GM21825 (cell line): ENCODE measurements around the gene ZNF511.
"Not testable (repeated sequence)": the region's sequence is repeated elsewhere in the genome, so short reads cannot be mapped to it uniquely, and the experiment has no call there.

ENCODE experiments used
- ATAC-seq: cut with Tn5 transposase; IDR thresholded peaks from one replicate; pipeline ENCODE4 v1.9.1; 2021; ENCODE audit warnings: mild to moderate bottlenecking, moderate library complexity; ENCODE audit not compliant: unreplicated experiment

The ZNF511 gene, protein sequence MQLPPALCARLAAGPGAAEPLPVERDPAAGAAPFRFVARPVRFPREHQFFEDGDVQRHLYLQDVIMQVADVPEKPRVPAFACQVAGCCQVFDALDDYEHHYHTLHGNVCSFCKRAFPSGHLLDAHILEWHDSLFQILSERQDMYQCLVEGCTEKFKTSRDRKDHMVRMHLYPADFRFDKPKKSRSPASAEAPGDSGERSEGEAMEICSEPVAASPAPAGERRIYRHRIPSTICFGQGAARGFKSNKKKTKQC

DNA sequence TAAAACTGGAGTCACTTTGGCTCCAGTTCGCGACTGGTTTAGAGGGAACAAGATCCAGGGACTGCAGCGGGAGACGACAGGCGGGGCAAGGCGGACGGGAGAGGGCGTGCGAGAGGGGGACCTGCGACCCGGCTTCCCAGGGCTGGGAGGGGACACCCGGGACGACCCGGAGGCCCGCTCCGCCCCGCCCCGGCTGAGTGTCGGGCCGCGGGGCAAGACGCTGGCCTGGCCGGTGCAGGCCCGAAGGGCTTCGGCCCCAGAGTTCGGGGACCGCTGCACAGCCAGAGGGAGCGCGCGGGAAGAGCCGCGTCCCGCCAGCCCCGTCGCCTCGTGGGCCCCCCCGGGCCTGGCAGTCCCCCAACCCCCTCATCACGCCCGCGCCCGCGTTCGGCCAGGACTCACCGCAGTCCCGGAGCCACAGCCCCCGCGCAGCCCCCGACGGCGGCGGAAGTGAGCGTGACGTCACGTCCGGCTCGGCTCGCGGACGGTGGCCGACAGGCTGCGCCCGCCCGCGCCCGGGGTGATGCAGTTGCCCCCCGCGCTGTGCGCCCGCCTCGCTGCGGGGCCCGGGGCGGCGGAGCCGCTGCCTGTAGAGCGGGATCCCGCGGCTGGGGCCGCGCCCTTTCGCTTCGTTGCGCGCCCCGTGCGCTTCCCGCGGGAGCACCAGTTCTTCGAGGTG lies at the start of gene ZNF511, which contains the start of gene TUBGCP2:
ZNF511 (plus strand) TSS at position 494 of the 679 bp plus-strand sequence; CDS start at position 524, 30 bp downstream.
TUBGCP2 (minus strand) TSS at position 452 of the 679 bp plus-strand sequence. CDS start 5,931 bp downstream, outside the sequence.
- ATAC-seq, result peak; percentile 69

DNA sequence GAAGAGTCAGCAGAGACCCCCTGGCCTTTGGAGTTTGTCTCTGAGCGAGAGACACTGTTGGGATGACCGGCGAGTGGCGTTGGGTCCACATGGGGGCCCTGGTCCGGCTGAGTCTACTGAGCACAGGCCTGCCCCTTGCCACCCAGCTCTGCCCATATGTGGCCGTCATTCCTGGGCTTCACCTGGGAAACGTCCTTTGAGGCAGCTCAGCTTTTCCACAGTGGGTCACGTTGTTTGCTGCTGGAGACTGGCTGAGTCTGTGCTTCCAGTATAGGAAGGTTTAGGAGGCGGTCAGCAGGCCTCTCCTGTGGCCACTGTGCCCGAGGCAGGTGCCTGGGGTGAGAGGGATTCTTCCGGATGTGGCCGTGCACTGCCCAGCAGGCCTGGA lies 49.1 kb upstream of the ZNF511 start:
- no peak for ATAC-seq

DNA sequence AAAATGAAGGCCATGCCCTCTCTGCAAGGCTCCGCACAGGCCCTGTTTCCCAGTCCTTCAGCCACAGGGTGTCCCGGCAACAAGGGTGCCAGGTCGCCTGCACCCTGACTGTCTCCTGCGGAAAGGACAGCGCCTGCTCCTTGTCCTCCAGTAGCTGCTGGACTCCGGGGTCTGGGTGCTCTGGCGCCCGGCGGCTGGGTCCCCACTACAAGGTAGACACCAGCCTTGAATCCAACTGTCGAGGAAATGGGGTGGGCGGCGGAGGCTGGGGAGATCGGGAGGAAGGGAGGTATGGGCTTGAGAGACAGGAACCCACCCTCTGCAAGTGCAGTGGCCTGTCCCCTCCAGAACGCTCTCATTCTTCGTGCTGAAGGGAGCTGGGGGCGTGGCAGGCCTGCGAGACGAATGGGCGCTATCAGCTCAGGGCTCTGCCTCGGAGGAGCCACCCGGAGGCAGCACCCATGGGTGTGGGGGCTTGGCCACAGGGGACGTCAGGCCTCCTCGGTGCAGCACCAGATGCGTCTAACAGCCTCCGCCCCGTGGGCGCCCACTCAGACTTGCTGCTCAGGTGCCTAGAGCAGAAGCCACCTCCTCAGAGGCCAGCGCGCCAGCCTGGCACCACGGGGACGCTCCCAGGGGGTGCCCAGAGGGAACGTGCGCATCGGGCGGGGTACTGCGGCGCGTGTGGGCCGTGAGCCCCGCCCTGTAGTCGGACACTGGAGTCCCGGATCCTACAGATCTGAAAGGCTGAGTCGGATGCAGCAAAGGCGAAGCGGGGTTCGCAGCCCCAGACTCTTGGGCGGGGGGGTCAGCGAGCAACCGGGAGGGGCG lies 47.6 kb upstream of the ZNF511 start:
- peak; percentile 44 for ATAC-seq

DNA sequence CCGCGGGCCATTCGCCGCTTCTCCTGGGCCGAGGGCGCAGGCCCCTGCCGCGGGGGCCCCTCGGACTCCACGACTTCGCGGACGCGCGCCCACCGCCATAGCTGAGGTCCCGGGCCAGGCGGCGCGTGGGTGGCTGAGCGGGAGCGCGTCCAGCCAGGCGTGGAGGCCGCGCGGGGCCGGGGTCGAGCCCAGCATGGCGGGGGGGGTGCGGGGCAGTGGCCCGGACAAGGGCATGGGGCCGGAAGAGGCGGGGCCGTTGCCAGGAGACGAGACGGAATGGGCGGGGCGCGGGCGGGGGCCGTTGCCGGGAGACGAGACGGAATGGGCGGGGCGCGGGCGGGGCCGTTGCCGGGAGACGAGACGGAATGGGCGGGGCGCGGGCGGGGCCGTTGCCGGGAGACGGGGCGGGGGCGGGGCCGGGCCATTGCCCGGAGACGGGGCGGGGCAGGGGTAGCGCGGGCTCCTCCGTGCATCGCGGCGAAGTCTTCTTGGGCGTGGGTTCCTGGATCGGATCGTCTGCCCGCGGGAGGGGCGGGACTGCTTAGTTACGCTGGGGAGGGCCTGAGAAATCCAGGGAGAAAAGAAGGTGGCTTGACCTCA lies 46.9 kb upstream of the ZNF511 start:
- ATAC-seq, result peak; percentile 43

DNA sequence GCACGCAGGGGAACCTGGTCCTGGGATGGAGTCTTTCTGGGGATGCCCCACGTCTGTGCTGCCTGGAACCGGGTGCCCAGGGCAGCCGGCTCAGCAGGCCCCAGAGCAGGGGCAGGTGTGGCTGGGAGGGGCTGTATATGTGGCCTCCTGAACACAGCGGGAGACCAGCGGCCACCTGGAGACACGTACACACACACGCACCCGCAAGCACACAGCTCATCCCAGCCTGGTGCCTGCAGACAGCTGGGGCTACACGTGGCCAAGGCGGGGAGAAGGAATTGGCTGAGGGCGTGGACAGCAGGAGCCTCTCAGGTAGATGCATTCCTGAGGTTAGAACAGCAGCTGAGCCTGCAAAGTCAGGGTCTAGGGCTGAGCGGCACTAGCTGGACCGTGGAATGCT lies 46.0 kb upstream of the ZNF511 start:
- no peak for ATAC-seq

DNA sequence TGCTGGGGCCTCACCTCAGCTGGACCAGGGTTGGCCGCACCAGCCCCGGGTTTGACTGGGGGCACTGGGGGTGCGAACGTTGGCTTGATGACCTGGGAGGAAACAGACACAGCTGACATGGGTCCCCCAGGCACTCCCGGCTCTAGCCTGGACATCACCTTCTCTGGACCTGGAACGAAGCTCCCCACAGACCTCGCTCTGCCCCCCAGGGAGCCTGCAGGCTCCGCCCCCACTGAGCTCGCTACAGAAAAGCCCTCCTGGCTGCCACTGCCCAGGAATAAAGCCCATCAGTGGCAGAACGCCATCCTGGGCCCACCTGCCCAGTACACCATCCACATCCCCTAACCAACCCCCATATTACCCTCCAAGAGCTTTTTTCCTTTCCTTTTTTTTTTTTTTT lies 45.0 kb upstream of the ZNF511 start:
- no peak for ATAC-seq

DNA sequence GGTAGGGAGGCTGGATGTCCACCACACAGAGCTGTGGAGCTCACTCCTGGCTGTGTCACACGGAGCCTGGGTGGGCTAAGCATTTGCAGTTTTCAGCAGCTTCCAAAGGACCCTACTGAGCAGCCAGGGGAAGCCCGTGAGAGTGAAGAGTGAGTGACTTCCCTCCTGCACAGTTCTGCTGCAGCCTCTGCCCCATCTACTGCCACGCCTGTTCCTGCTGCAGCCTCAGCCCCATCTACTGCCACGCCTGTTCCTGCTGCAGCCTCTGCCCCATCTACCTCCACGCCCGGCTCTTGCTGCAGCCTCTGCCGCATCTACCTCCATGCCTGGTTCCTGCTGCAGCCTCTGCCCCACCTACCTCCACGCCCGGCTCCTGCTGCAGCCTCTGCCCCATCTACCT lies 44.3 kb upstream of the ZNF511 start:
- no peak for ATAC-seq

DNA sequence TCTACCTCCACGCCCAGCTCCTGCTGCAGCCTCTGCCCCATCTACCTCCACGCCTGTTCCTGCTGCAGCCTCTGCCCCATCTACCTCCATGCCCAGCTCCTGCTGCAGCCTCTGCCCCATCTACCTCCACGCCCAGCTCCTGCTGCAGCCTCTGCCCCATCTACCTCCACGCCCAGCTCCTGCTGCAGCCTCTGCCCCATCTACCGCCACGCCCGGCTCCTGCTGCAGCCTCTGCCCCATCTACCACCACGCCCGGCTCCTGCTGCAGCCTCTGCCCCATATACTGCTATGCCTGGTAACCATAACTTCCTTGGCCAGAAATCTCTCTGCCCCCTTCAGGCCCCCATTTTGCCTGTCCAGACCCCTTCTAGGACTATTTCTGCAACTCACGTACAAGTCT lies 43.7 kb upstream of the ZNF511 start:
- ATAC-seq, result not testable (repeated sequence)

DNA sequence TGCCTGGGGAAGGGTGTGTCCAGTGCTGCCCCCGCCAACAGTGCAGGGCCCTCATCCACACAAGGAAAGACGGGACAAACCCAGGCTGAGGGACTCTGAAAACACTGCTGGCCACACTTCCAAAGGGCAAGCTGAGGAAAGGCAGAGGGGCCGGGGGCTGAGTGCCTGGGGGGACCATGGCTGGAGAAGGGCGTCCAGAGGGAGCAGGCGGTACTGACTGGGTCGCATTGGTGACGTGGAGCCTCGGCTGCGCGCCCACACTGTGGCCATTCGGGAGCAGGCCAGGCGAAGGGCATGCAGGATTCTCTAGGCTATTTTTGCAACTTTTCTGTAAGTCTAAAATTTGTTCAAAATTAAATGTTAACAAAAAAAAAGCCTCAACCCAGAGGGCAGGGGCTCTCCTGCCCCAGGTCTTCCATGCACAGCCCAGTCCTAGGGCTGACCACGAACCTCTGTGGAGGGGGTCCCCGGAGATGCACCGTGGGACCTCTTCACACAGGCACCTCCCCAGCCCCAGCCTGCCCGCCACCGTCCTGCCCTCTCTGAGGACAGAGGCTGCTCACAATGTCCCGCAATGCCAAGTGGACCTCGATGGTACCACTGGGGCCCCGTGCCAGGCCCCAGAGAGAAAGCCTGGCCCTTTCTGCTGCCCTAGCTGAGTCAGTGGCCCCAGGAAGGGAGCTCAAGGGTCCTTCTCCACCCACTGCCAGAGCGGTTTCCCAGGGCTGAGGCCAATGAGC lies 42.5 kb upstream of the ZNF511 start:
- no peak for ATAC-seq

DNA sequence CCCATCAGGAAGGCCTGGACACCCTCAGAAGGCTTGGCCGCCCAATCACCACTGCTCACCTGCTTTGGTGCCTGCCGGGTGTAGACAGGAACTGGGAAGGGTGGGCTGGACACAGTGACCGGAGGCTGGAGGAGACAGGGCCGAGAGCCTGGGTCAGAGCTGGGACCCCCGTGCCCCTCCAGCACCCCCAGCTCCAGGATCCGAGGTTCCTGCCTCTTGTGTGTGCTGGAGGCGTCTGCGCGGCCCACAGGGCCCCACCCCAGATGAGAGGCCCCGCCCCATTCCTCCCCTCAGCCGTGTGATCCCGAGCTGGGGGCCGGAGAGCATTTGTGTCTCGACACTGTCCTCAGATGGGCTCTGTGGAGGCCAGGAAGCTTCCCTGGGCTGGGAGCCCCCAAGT lies 41.4 kb upstream of the ZNF511 start:
- no peak for ATAC-seq

DNA sequence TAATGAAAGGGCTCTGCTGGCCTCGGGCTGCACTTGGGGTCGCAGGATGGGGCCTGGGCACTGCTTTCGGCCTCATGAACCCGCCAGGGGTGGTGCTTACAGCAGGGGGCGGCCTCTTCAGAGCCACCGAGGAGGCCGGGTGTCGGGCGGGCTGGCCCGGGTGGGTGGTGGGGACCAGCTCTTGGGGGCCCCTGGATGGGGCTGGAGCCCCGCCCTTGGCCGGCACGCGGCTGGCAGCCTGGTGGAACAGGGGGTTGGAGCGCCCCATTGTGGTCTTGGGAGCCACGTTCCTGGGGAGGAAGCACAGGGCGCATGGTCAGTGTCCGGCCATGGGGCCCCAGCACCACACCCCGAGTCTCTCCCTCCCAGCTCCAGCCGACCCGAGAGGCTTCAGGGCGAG lies 40.9 kb upstream of the ZNF511 start:
- no peak for ATAC-seq

DNA sequence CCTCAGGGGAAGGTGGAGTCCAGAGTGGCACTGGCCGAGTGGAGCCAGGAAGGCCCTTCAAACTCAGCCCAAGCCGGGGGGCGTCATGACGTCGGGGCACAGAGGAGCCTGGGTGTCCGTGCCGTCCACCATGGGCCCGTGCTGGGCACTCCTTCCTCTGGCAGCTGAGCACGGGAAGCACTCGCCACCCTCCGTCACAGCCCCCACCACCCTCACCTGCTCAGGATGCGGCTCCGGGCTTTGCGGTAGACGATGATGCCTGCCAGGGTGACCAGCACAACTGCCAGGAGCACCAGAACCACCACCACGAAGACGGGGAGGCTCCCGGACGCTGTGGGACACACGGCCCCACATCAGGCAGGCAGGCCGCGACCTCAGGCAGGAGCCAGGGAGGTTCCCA lies 40.2 kb upstream of the ZNF511 start:
- no peak for ATAC-seq

DNA sequence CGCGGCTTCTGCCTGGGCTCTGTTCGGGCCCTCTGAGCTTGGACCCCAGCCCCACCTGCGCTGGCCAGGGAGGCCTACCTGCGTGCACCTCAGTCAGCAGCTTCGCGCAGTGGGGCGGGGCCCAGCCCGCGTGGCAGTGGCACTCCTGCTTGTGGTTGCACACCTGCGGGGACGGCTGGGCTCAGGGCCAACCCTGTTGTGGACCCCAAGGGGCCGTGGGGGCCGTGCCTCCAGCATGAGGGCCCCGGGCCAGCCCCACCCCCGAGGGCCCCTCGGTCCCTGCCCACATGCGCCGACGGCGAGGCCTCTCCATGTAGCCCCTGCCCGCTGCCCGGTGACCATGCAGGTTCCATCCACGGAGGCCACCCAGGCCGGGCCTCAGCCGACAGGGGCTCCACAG lies 39.3 kb upstream of the ZNF511 start:
- ATAC-seq, result no peak

DNA sequence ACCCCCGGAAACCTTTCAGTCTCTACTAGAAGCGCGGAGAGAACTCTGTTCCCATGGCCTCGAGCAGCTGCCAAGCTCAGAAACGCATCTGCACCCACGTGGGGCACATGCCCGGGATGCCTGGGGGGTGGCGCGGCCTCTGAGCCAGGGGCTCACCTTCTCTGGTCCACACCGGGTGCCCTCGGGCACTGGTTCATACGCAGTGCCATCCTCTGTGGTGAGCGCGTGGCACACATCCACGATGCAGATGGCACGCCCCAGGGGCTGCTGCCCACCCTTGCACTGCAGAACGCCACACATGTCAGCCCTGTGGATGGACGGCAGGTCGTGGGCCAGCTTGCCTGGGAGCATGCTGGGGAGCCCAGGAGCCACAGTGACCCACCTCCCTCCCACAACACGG lies 38.5 kb upstream of the ZNF511 start:
- ATAC-seq, result no peak

DNA sequence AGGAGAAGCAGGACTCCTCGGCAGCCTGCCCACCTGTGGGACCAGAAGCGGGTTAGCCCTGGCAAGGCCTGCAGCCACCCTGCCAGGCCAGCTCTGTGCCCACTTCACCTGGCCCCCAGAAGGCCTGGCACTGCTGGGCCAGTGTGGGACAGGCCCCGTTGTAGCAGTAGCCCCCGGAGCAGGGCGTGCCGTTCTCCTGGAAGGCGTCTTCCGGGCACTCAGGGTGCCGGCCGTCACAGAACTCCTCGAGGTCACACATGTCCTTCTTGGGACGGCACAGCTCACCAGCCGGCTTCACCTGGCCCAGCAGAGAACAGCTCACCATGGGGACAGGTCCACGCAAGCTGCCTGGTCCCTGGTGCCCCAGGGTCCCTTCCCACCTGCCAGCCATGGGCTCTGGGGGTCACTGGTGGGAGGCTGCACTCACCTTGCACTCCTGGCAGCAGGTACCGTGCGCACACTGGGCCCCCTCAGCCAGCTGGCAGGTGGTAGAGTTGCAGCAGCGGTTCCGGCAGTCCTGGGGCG lies 37.9 kb upstream of the ZNF511 start:
- no peak for ATAC-seq

DNA sequence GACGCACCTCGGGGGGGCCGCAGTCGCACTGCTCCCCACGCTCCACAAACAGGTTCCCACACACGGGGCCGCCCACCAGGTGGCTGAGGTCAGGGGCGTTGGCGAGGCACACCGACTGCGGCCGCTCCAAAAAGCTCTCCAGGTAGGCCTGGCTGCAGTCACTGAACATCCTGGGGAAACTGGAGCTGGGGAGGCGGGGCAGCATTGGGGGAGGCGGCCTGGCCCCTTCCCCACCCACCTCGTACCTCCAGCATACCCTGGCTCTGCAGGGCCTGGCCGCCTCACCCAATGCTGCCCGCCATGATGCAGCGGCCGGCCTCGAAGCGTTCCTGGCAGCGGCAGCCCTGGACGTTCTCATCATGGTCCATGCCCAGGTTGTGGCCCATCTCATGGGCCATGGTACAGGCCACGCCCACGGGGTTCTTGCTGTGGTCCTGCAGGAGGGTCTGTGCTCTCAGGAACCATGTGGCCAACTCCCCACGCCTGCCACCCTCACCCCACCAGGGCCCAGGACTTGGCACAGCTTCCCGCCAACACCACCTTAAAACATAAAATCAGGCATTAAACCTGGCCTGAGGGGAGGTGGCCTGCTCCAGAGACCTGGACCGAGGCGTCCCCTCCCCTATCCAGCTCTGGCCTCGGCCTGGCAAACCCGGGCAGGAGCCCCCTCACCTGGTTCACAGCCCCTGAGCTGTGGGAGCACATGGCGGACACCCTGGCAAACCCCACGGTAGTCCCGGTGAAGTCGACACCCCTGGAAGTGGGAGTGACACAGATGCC lies 37.0 kb upstream of the ZNF511 start:
- no peak for ATAC-seq

DNA sequence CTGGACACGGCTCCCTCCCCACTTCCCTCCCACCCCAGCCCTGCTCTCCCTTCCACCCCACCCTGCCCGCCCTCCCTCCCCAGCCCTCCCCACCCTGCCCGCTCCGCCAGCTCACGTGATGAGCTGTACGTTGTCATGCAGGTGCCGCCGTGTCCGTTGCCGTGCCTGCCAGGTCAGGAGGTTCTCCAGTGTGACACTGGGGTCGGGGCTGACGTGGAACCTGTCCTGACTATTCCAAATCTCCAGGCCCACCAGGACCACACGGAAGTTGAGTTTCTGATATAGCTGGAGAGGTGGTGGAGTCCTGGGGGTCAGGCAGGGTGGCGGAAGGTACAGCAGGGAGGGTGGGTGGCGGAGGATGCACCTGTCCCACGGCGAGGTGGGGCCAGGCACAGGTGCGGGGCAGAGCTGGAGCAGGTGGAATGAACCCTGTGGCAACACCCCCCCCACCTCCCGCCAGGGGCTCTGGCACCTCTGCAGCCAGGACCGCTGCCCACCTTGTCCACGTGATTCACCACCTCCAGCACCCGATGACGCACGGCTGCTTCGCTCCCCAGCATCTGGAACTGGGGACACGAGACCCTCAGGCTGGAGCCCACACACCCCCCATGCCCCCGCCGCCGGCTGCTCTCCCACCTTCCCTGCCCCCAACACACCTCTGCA lies 36.3 kb upstream of the ZNF511 start:
- ATAC-seq, result no peak

DNA sequence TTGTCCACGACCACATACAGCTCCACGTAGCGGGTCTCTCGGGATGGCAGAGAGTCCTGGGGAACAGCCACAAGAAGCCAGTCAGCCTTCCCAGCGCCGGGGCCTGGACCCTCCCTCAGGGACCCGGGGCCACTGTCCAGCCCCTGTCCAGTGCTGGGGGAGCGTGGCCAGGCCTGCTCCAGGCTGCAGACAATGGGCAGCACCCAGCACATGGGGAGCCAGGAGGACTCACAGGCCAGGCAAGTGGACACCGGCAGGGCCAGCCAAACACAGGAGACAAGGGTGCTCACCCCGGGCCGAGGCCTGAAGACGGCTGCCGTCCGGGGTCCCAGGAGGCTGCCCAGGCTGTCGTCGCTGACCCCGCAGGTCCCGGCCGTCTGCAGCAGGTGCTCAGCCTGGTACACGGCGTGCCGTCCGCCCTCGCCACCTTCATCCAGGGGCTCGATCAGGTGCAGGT lies 35.7 kb upstream of the ZNF511 start:
- no peak for ATAC-seq

DNA sequence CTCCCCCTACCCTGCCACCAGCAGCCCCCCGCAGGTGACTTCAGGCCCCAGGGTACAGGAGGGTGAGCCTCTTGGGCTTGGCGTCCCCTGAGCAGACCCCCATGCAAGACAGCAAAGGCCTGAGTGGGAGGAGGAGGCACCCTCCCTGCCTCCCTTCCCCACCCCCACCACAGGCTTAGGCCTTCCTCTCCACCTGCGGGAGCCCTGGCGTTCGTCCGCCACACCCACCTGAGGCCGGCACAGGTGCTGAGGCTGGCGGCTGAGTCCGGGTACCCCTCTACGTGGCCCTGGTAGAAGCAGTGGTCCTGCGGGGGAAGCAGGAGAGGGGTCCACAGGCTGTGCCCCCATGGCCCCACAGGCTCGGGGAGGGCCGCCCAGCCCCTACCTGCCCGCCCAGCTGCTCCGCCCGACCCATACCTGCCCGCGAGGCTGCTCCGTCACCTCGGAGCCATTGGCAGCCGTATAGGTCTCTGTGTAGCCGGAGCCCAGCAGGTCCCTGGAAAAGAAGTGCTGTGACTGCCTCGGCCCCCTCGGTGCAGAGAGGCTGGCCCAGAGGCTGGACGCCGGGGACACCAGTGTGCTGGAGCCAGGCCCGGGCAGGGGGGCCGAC lies 35.1 kb upstream of the ZNF511 start:
- no peak for ATAC-seq
